Endothelial cell of umbilical vein (primary cell): ENCODE measurements around the gene HTT-AS. TPM values are rescaled to one million over a fixed set of nuclear protein-coding genes. Genes with fewer than 3 reads are reported as not detected.

Experiments
- BruUV-seq: library from RNA; stranded (reverse); fragments of 400-500 nt; replicated peaks from 2 replicates; lab custom pipeline; 2021; lab: Mats Ljungman, UMichigan
- CTCF ChIA-PET: fragments of 300-600, 350-600 bp; sonication (Branson Sonifier 250); formaldehyde crosslinking; loops from one replicate; lab custom pipeline; 2021; ENCODE audit warnings: antibody characterized with exemption, inconsistent platforms; lab: Charles Lee
- POLR2A ChIA-PET: fragments of 300-600, 350-600 bp; sonication (Branson Sonifier 250); formaldehyde crosslinking; loops from one replicate; lab custom pipeline; 2021; ENCODE audit warnings: antibody characterized with exemption, inconsistent platforms; lab: Charles Lee
- DNase-seq: peaks from one replicate; pipeline ENCODE4 v3.0.0-alpha.2; 2011; ENCODE audit warnings: low read depth, low spot score
- FAIRE-seq: peaks from 2 replicates; lab custom pipeline; 2011; peaks lifted over from hg19 to GRCh38; lab: Jason Lieb, UNC
- H2AFZ ChIP-seq: 2 replicates; pipeline ENCODE4 v1.6.0; 2012; ENCODE audit warnings: low read depth, low read length, control low read depth, inconsistent platforms
- H3K27ac ChIP-seq: 2 replicates; pipeline ENCODE4 v1.5.1; 2011; ENCODE audit warnings: low read depth, mild to moderate bottlenecking, control low read depth, low read length, moderate library complexity; ENCODE audit not compliant: insufficient read depth
- H3K27me3 ChIP-seq, 2 experiments: 2 replicates each; pipeline versions ENCODE4 v1.6.0 to v1.6.1; 2011; ENCODE audit warnings: low read length in 2 of 2, mixed read lengths in 1 of 2; ENCODE audit not compliant: control insufficient read depth in 2 of 2, insufficient read depth in 2 of 2
- H3K36me3 ChIP-seq, 2 experiments: 2 replicates in 1 of 2; 3 replicates in 1 of 2; pipeline ENCODE4 v1.5.1; 2011; ENCODE audit warnings: low read length in 2 of 2, mild to moderate bottlenecking in 1 of 2, moderate library complexity in 1 of 2; ENCODE audit not compliant: control insufficient read depth in 2 of 2, insufficient read depth in 2 of 2; ENCODE audit errors: extremely low read depth in 1 of 2
- H3K4me1 ChIP-seq: 3 replicates; pipeline ENCODE4 v1.5.1; 2011; ENCODE audit warnings: mild to moderate bottlenecking, low read length; ENCODE audit not compliant: control insufficient read depth, insufficient read depth; ENCODE audit errors: extremely low read depth
- H3K4me2 ChIP-seq: 2 replicates; pipeline ENCODE4 v1.6.1; 2011; ENCODE audit warnings: low read length, control low read depth, mixed read lengths; ENCODE audit not compliant: insufficient read depth
- H3K4me3 ChIP-seq, 3 experiments: fragments of 200-600 bp in 1 of 3; sonication (generic), shearing (Covaris generic) in 1 of 3; replicated peaks in 1 of 3; 2 replicates each; pipeline ENCODE4 v1.5.1; 2011 to 2016; ENCODE audit warnings: control low read depth in 3 of 3, low read length in 3 of 3, mild to moderate bottlenecking in 2 of 3, inconsistent platforms in 1 of 3, low read depth in 1 of 3, moderate library complexity in 1 of 3; ENCODE audit not compliant: insufficient read depth in 1 of 3
- H3K79me2 ChIP-seq: 2 replicates; pipeline ENCODE4 v1.6.0; 2012; ENCODE audit warnings: low read length, inconsistent platforms; ENCODE audit not compliant: control insufficient read depth, insufficient read depth
- H3K9ac ChIP-seq: replicated peaks from 2 replicates; pipeline ENCODE3; 2011; ENCODE audit warnings: low read length, control low read depth; ENCODE audit not compliant: insufficient read depth; ENCODE audit errors: extremely low read depth
- H3K9me1 ChIP-seq: replicated peaks from 3 replicates; pipeline ENCODE4 v1.6.0; 2011; ENCODE audit warnings: mild to moderate bottlenecking, low read length; ENCODE audit not compliant: control insufficient read depth, insufficient read depth; ENCODE audit errors: extremely low read depth
- H3K9me3 ChIP-seq: replicated peaks from 2 replicates; pipeline ENCODE4 v1.5.1; 2012; ENCODE audit warnings: low read length, inconsistent platforms; ENCODE audit not compliant: control insufficient read depth, insufficient read depth
- H4K20me1 ChIP-seq: replicated peaks from 2 replicates; pipeline ENCODE3; 2011; ENCODE audit warnings: mild to moderate bottlenecking, low read length; ENCODE audit not compliant: control insufficient read depth, insufficient read depth; ENCODE audit errors: extremely low read depth
- EZH2 ChIP-seq: IDR thresholded peaks from 2 replicates; pipeline ENCODE4 v1.6.1; 2012; ENCODE audit warnings: borderline replicate concordance, low read depth, mild to moderate bottlenecking, moderate library complexity, low read length, inconsistent platforms; ENCODE audit not compliant: severe bottlenecking
- GATA2 ChIP-seq: IDR thresholded peaks from 2 replicates; pipeline ENCODE4 v1.7.0; 2011; ENCODE audit warnings: low read depth, mild to moderate bottlenecking, moderate library complexity, mixed read lengths, low read length; ENCODE audit not compliant: insufficient read length, insufficient read depth
- MYC ChIP-seq: IDR thresholded peaks from one replicate; pipeline ENCODE4 v1.6.1; 2011; ENCODE audit warnings: mild to moderate bottlenecking, low read depth, low read length
- POLR2A ChIP-seq: IDR thresholded peaks from 2 replicates; pipeline ENCODE4 v1.6.1; 2012; ENCODE audit warnings: low read depth, mild to moderate bottlenecking, control low read depth, low read length
- POLR2AphosphoS5 ChIP-seq: IDR thresholded peaks from 2 replicates; pipeline ENCODE4 v1.6.1; 2012; ENCODE audit warnings: low read depth, mild to moderate bottlenecking, control low read depth, low read length, moderate library complexity; ENCODE audit not compliant: insufficient read depth
- dilution Hi-C: fragments of 300-500 bp; cut with MboI; formaldehyde crosslinking; loops from one replicate; pipeline ENCODE4 v1.15.0; 2019; ENCODE audit warnings: low sequenced_read_pairs; ENCODE audit not compliant: extremely low pct_ligation_motif_present
- intact Hi-C: fragments of 100-400 bp; cut with micrococcal nuclease; formaldehyde crosslinking; loops from one replicate; pipeline ENCODE4 v1.10.0; 2022
- polyA plus RNA-seq, 4 experiments: library from polyadenylated mRNA; depleted of rRNA in 3 of 4; stranded (reverse) in 3 of 4; unstranded in 1 of 4; fragments of >200 nt; gene quantifications; 2 replicates each; pipeline versions ENCODE4 v1.2.1 to v1.2.3, GENCODE V29; 2011 to 2012; ENCODE audit warnings: missing spikeins in 1 of 4
- small RNA-seq: library from RNA; depleted of rRNA; stranded (forward); fragments of <200 nt; gene quantifications from one replicate; pipeline ENCODE3, GENCODE V24; 2012; ENCODE audit warnings: low replicate concordance, low read depth; ENCODE audit not compliant: insufficient read depth, insufficient read length
- total RNA-seq: library from RNA; stranded (reverse); gene quantifications from 2 replicates; pipeline ENCODE4 v1.2.3, GENCODE V29; 2021
- TF ChIP-seq, protein P1 (sequence below), 2 donors: IDR thresholded peaks; 1 replicate in 1 of 2; 2 replicates in 1 of 2; pipeline ENCODE4 v1.5.1; 2011; ENCODE audit warnings: low read length in 2 of 2, mild to moderate bottlenecking in 2 of 2, moderate library complexity in 2 of 2, control low read depth in 1 of 2, inconsistent platforms in 1 of 2, low read depth in 1 of 2; ENCODE audit not compliant: insufficient read depth in 1 of 2; ENCODE audit errors: extremely low read depth in 1 of 2
- TF ChIP-seq, protein P2 (sequence below): IDR thresholded peaks from 2 replicates; pipeline ENCODE4 v1.6.1; 2011; ENCODE audit not compliant: insufficient read depth, insufficient read length

The HTT-AS gene
- total and polyA plus RNA-seq, 2 donors (not counting 3 experiments of a cell fraction or from before 2014, with no cell fraction given): not detected

DNA sequence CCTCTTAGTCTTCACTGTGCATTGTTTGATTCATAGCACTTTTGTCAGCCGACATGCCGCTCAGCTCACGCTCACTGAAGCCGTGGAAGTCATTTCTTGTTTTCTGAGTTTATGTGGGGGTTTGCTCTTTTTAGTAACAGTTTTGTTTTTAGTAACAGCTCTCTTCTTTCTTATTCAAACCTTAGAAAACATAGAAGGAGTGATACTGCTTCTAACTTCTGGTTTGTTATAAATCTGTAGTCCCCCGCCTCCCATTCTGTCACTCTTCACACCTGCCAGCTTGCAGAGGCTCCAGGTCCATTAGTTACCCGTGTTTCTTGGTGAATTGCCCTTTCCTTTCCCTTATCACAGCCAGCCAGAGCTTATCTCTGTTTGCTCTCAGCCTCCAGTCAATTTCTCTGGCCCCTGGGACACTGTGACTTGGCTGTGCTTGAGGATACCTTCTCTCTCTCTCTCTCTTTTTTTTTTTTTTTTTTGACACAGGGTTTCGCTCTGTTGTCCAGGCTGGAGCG is 60.4 kb downstream of the HTT-AS start:
- Histone ChIP-seq H3K36me3 (no peaks in the 10 kb centered on the region), H3K27me3 (no peaks in the 10 kb centered on the region), H3K9ac (no peak overlapping the region), H4K20me1 (no peaks in the 10 kb centered on the region), H3K9me1 (no peaks in the 10 kb centered on the region), H3K4me1 (no peaks in the 10 kb centered on the region), H3K79me2 (no peaks in the 10 kb centered on the region), H3K27ac (no peak overlapping the region), H3K9me3 (no peaks in the 10 kb centered on the region), H3K4me2 (no peak overlapping the region), H3K4me3 (no peak overlapping the region), H2AFZ (no peak overlapping the region)
- no TSS peak for BruUV-seq
- no peak for TF ChIP-seq GATA2
- TF ChIP-seq, protein P1, sequence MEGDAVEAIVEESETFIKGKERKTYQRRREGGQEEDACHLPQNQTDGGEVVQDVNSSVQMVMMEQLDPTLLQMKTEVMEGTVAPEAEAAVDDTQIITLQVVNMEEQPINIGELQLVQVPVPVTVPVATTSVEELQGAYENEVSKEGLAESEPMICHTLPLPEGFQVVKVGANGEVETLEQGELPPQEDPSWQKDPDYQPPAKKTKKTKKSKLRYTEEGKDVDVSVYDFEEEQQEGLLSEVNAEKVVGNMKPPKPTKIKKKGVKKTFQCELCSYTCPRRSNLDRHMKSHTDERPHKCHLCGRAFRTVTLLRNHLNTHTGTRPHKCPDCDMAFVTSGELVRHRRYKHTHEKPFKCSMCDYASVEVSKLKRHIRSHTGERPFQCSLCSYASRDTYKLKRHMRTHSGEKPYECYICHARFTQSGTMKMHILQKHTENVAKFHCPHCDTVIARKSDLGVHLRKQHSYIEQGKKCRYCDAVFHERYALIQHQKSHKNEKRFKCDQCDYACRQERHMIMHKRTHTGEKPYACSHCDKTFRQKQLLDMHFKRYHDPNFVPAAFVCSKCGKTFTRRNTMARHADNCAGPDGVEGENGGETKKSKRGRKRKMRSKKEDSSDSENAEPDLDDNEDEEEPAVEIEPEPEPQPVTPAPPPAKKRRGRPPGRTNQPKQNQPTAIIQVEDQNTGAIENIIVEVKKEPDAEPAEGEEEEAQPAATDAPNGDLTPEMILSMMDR (IDR thresholded peaks at IDR 0.05; ENCODE audit: extremely low read depth in 1 of 2, insufficient read depth in 1 of 2, low read depth in 1 of 2, low read length in 2 of 2): no peak
- no peak for TF ChIP-seq POLR2AphosphoS5
- no peak for TF ChIP-seq EZH2
- TF ChIP-seq, protein P2, sequence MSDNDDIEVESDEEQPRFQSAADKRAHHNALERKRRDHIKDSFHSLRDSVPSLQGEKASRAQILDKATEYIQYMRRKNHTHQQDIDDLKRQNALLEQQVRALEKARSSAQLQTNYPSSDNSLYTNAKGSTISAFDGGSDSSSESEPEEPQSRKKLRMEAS: no peak
- TF ChIP-seq MYC: no peak
- no peak for TF ChIP-seq POLR2A
- CTCF ChIA-PET: interaction anchor here (0.8 to 1.9 kb wide), 2 partner anchors 12 to 24 kb away, joined by 3 to 4 read pairs; no protein-coding TSS in a partner anchor
- dilution Hi-C loops: no loop called here
- POLR2A ChIA-PET: no interaction called here
- DNase-seq (no peak), FAIRE-seq (no peak)
- intact Hi-C loops: no loop called here

Small RNA genes lying within 50 kb of the gene (small RNA-seq; reads per million reads assigned to genes)
- gene RF02134 (not detected), gene RF02135 (not detected), gene RNU6-204P (1.8 reads per million)

Other genes starting within 250 kb of the HTT-AS start
- gene ADD1, start 230.7 kb downstream of the HTT-AS start, total RNA-seq: 280 and 305 TPM in 2 replicates
- gene ADD1, start 230.7 kb downstream of the HTT-AS start, polyA plus RNA-seq: 219 and 240 TPM in 2 replicates
- 40.3 and 45.2 TPM in 2 replicates for gene NOP14, start 111.1 kb downstream of the HTT-AS start, total RNA-seq
- 7.1 and 9.5 TPM in 2 replicates for gene NOP14, start 111.1 kb downstream of the HTT-AS start, polyA plus RNA-seq
- 5.9 and 6.3 TPM in 2 replicates for gene GRK4, start 111.0 kb downstream of the HTT-AS start, total RNA-seq
- 3.1 and 3.2 TPM in 2 replicates for gene GRK4, start 111.0 kb downstream of the HTT-AS start, polyA plus RNA-seq
- 61.2 and 63.2 TPM in 2 replicates for gene HTT, start 143 bp upstream of the HTT-AS start, total RNA-seq
- 13.4 and 15.7 TPM in 2 replicates for gene HTT, start 143 bp upstream of the HTT-AS start, polyA plus RNA-seq
- gene MSANTD1, start 174.6 kb upstream of the HTT-AS start, total RNA-seq: 0.88 and 1.2 TPM in 2 replicates
- 0.14 and 0.18 TPM in 2 replicates for gene MSANTD1, start 174.6 kb upstream of the HTT-AS start, polyA plus RNA-seq
- gene RGS12, start 218.5 kb upstream of the HTT-AS start, total RNA-seq: 75.4 and 78.0 TPM in 2 replicates
- 38.1 and 65.2 TPM in 2 replicates for gene RGS12, start 218.5 kb upstream of the HTT-AS start, polyA plus RNA-seq